ENCODE data around the gene C1QL3.

Gene C1QL3

DNA sequence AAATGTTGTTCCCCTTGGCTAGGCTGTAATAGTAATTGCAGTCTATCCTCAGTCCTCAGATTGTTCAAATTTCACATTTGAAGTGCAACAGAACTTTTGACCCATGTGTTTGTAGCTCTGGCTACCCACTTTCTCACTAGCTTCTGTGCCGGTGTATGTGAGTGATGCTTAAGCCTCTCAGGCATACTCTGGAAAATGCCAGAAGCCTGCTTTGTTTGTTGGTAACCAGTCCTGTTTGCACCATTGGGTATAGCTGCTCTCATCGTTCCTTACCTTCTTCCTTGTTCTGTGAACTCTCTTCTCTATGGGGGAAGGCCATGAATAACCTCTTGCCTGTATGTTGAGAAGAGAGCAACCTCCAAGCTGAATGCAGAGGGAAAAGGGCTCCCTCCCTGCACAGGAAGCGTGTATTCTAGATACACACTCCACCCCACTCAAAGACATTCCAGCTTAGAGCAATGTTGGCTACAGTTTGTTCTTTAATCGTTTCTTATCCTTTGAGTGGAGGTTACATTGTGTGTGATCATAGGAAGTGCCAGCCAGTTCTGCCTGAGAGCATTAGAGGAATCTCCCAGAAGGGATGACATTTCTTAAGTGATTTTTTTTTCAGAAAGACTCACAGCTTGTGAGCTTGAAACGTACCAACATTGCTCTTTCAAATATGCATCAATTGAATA is 40.5 kb downstream of the C1QL3 start:
- Histone ChIP-seq H3K27ac (no peak overlapping the region), H3K36me3 (no peaks in the 10 kb centered on the region), H3K27me3 (no peaks in the 10 kb centered on the region), H3K4me1 (ENCODE audit: control insufficient read depth in 1 of 2, insufficient read depth in 1 of 2, low read depth in 1 of 2, low read length in 1 of 2) (no peaks in the 10 kb centered on the region), H3K9me3 (no peaks in the 10 kb centered on the region), H3K4me3 (ENCODE audit: low read depth in 1 of 2, low read length in 1 of 2) (no peak overlapping the region)
- TF ChIP-seq CTCF (IDR thresholded peaks at IDR 0.05) = no peak

DNA sequence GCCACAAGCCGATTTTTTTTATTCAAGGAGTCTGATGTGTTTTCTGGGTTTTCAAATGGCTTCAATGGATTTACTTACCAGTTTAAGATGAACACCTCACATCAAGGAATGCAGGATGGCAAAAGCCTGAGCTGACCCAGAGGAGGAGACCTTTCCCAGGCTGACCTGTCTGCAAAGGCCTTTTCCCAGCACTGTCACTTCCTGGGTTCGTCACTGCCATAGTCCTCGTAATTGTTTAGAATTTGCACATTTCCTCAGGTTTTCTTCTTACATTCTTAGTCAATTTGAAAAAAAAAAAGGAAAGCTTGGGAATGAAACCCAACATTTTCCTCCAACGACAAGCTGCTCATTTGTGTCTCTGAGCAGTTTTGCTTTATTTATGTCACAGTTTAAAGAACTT is 42.9 kb downstream of the C1QL3 start:
- no peaks in the 10 kb centered on the region for H3K9me3 ChIP-seq
- H3K4me1 ChIP-seq (ENCODE audit: control insufficient read depth in 1 of 2, insufficient read depth in 1 of 2, low read depth in 1 of 2, low read length in 1 of 2) = no peaks in the 10 kb centered on the region
- H3K27ac ChIP-seq = no peak overlapping the region
- no peak overlapping the region for H3K4me3 ChIP-seq (ENCODE audit: low read depth in 1 of 2, low read length in 1 of 2)
- TF ChIP-seq CTCF (IDR thresholded peaks at IDR 0.05) = no peak
- no peaks in the 10 kb centered on the region for H3K36me3 ChIP-seq
- no peaks in the 10 kb centered on the region for H3K27me3 ChIP-seq

DNA sequence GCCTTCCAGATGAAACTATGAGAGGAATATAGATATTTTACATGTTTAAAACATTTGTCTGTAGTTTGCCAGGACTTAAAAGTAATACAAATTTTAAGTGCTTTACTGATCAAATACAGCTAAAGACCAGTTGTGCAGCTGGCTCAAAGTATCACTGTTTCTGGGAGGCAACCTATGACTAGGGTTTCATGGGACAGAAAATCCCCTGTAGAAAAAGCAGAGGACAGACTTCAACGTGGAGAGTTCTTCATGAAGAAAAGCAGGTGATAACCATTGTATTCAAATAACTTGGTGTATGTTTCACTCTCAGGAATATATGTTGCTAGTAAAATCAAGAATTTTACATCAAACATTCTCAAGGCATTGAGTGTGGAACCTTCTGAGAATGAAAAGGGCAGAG is 43.9 kb downstream of the C1QL3 start:
- TF ChIP-seq CTCF (IDR thresholded peaks at IDR 0.05) = no peak
- Histone ChIP-seq H3K36me3 (no peaks in the 10 kb centered on the region), H3K27me3 (no peaks in the 10 kb centered on the region), H3K27ac (no peak overlapping the region), H3K4me1 (ENCODE audit: control insufficient read depth in 1 of 2, insufficient read depth in 1 of 2, low read depth in 1 of 2, low read length in 1 of 2) (no peaks in the 10 kb centered on the region), H3K9me3 (no peaks in the 10 kb centered on the region), H3K4me3 (ENCODE audit: low read depth in 1 of 2, low read length in 1 of 2) (no peak overlapping the region)

GRCh38 chr10:16472828-16473227 is 48.9 kb downstream of the C1QL3 start:
- Histone ChIP-seq H3K36me3 (no peaks in the 10 kb centered on the region), H3K9me3 (no peaks in the 10 kb centered on the region), H3K4me3 (ENCODE audit: low read depth in 1 of 2, low read length in 1 of 2) (no peak overlapping the region), H3K4me1 (ENCODE audit: control insufficient read depth in 1 of 2, insufficient read depth in 1 of 2, low read depth in 1 of 2, low read length in 1 of 2) (no peaks in the 10 kb centered on the region), H3K27me3 (no peaks in the 10 kb centered on the region), H3K27ac (no peak overlapping the region)
- TF ChIP-seq CTCF (IDR thresholded peaks at IDR 0.05) = no peak

DNA sequence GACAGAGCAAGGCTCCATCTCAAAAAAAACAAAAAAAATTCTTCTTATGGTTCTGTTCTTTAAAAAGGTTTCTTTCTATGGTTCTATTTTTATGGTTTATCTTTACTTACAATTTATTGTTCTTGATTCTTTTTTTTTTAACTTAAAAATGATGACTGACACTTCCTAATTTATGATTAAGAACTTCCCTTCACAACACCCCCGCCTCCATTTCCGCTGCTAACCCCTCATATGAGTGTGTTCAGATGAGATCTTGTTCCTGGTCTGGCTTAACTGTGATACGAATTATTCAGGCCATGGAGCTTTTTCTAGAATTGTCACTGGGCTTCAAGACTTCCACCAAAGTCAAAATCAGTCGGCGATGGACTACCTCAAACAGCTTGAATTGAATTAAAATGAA is 50.9 kb downstream of the C1QL3 start:
- H3K27me3 ChIP-seq = no peaks in the 10 kb centered on the region
- no peaks in the 10 kb centered on the region for H3K36me3 ChIP-seq
- H3K4me3 ChIP-seq (ENCODE audit: low read depth in 1 of 2, low read length in 1 of 2) = no peak overlapping the region
- no peak for TF ChIP-seq CTCF (IDR thresholded peaks at IDR 0.05)
- no peaks in the 10 kb centered on the region for H3K9me3 ChIP-seq
- no peaks in the 10 kb centered on the region for H3K4me1 ChIP-seq (ENCODE audit: control insufficient read depth in 1 of 2, insufficient read depth in 1 of 2, low read depth in 1 of 2, low read length in 1 of 2)
- no peak overlapping the region for H3K27ac ChIP-seq
